CD4-positive, alpha-beta T cell treated with Interferon alpha-2 for 1 hour (primary cell): Measurements from ENCODE around the gene NOTCH3.

Source experiments
- DNase-seq, 2 donors: peaks; one replicate each; pipeline ENCODE4 v3.0.0-alpha.2; 2020 to 2022

NOTCH3 gene

GRCh38 chr19:15200553-15201364, at the start of gene NOTCH3:
NOTCH3 (minus strand) TSS chr19:15200995; CDS start chr19:15200905, 90 bp downstream.
- DNase-seq = no peak

GRCh38 chr19:15250640-15250993, 49.8 kb upstream of the NOTCH3 start:
- DNase-seq = no peak

GRCh38 chr19:15249972-15250639, 49.3 kb upstream of the NOTCH3 start:
- DNase-seq = no peak

- no peak for DNase-seq
Measured at GRCh38 chr19:15249528-15249874, 48.7 kb upstream of the NOTCH3 start.

- DNase-seq = no peak
Measured at GRCh38 chr19:15248648-15249527, 48.1 kb upstream of the NOTCH3 start.

GRCh38 chr19:15248106-15248505, 47.3 kb upstream of the NOTCH3 start:
- no peak for DNase-seq

GRCh38 chr19:15247107-15248014, 46.6 kb upstream of the NOTCH3 start:
- DNase-seq = no peak

GRCh38 chr19:15246198-15246481, 45.3 kb upstream of the NOTCH3 start:
- DNase-seq = no peak

- DNase-seq = no peak
Measured at GRCh38 chr19:15245370-15246197, 44.8 kb upstream of the NOTCH3 start.

- DNase-seq = no peak
Measured at GRCh38 chr19:15244808-15245207, 44.0 kb upstream of the NOTCH3 start.

GRCh38 chr19:15244106-15244803, 43.5 kb upstream of the NOTCH3 start:
- DNase-seq = no peak

- no peak for DNase-seq
Measured at GRCh38 chr19:15243236-15243957, 42.6 kb upstream of the NOTCH3 start.

GRCh38 chr19:15241259-15241910, 40.6 kb upstream of the NOTCH3 start:
- DNase-seq = no peak

GRCh38 chr19:15240515-15240914, 39.7 kb upstream of the NOTCH3 start:
- DNase-seq = no peak

GRCh38 chr19:15239337-15239949, 38.6 kb upstream of the NOTCH3 start:
- no peak for DNase-seq

- DNase-seq = no peak
Measured at GRCh38 chr19:15238639-15239155, 37.9 kb upstream of the NOTCH3 start.

GRCh38 chr19:15237759-15238638, 37.2 kb upstream of the NOTCH3 start:
- DNase-seq = no peak

GRCh38 chr19:15236886-15237285, 36.1 kb upstream of the NOTCH3 start:
- DNase-seq = no peak
